GM10847 (cell line): Measurements from ENCODE around the gene ADCY9.

Source experiments
- POLR2A ChIP-seq: IDR thresholded peaks from 2 replicates; pipeline ENCODE4 v1.6.1; 2011; ENCODE audit not compliant: insufficient read length; ENCODE audit errors: extremely low read depth

ADCY9 gene

GRCh38 chr16:3971706-3972105 is 144.5 kb downstream of the ADCY9 start:
- TF ChIP-seq POLR2A: no peak

DNA sequence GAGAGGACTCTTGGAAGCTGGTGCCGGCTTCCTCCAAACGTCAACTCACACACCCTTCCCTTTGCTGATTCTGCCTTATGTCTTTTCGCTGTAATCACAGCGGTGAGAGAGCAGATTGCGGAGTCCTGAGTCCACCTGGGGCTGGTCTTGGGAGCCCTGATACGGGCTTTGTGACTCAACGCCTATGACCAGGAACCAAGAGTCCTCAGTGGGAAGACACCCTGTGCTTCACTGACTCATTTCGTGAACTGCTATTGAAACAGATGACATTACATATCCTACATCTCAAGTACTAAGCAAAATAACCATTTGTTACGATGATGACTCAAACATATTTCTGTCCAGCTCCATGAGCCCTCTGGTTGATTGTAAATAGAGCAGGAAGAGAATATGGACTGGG is 145.0 kb downstream of the ADCY9 start:
- no peak for TF ChIP-seq POLR2A

GRCh38 chr16:3968551-3968950 is 147.7 kb downstream of the ADCY9 start:
- TF ChIP-seq POLR2A: no peak

GRCh38 chr16:3966681-3967080 is 149.6 kb downstream of the ADCY9 start:
- no peak for TF ChIP-seq POLR2A

GRCh38 chr16:3965781-3966582 is 150.3 kb downstream of the ADCY9 start:
- no peak for TF ChIP-seq POLR2A

GRCh38 chr16:3965306-3965705 is 150.9 kb downstream of the ADCY9 start:
- no peak for TF ChIP-seq POLR2A

DNA sequence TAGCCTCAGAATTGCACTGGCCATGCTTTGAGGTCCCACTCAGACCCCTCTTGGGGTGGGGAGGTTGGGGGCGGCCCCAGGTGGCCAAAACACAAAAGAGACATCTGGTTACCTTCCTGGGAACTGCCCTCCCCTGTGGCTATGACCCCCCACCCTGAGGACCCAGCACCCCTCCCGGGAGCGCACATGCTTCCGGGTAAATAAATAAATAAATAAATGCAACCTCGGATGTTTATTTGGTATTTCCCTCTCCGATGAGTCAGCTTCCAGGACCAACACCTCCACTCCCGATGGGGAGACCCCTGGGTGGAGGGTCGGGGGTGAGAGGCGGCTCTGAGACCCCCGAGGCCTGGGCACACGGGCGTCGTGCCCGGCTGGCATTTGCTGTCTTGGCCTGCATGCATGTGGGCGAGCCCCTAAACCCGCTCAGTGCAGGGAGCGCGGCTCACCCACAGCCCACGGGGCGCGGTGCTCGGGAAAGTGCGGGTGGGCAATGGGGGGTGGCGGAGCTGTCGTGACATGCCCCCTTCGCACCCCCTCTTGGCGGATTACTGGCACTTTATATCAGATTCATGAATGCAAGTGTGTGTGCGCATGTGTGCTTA is 151.5 kb downstream of the ADCY9 start:
- TF ChIP-seq POLR2A: no peak

DNA sequence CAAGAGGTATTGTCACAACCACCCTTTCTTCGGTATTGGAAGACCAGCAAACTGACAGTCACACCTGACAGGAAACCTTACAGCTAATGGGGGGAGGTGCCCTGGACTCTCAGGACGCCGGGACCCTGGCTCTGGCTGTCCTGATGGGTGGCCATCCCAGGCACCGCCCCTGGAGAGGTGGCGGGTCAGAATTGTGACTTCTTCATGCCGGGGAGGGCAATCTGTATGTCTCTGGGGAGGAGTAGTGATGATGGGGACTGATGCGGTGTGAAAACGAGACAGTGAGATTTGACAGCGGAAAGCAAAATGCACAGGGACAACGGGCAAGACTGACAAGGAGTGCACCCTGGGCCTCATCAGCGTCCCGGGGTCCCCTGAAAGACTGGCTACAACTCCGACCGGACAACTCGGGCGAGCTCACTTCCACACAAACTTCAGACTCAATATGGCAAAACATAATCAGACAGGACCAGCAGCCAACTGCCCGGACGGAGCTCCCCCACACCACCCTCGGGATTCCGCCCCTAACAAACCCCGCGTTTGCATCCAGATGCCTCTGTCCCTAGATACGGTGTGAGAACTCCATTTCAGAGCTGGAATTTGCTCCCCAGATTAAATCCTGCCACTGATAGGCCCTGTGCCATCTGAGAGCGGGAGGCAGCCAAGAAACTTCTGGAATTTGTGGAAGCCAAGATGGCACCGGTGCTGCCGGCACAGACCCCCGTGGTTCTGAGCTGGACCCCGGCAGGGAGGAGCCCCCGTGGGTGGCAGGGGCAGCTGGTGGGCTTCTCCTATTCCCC is 152.2 kb downstream of the ADCY9 start:
- no peak for TF ChIP-seq POLR2A

DNA sequence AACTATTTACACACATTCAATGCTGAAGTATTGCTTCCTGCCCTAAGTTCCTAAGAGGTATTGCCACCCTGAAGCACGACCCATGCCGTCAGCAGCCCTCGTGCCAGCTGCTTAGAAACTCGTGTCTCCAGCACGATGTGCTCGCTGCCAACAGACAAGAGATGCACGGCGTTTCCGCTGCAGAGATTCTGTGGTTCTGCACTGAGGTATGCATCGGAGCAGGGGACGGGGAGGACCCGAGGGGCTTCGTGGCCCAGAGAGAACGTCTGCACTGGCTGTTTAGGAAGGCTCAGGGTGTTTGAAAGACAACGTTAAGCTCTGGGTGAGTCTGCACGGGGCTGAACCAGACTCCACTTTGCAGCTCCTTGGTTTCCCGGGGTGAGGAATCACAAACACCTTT is 153.0 kb downstream of the ADCY9 start:
- TF ChIP-seq POLR2A: no peak

GRCh38 chr16:3961449-3961849 is 154.8 kb downstream of the ADCY9 start:
- TF ChIP-seq POLR2A: no peak

GRCh38 chr16:3959148-3959547 is 157.1 kb downstream of the ADCY9 start:
- TF ChIP-seq POLR2A: no peak

DNA sequence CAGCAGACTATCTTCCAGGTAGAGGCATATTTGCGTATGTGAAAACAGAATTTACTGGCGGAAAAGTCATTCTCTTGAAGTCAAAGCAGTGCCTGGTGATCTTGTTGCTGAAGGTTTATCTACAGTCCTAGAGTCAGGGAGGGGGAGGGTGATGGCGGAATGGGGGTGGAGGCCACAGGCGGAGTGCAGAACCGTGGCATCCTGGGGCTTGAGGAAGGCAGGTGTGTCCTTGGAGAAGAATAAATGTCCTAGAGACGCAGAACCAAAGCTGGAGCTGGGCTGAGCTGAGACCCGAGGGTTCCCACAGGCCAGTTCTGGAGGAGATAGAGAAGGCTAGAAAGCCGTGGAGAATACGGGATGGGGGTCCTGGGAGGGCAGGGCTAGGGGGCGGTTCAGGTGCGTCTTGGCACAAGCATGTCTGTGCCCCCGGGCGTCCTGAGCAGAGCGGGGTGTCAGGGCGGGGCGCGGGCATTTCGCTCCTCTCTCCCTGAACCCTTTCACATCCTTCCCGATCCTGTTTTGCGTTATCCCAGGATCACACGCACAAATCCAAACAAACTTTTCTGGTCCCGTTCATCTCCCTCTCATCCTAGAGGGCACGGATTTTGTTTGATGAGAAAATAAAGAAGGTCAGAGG is 158.8 kb downstream of the ADCY9 start:
- no peak for TF ChIP-seq POLR2A

- TF ChIP-seq POLR2A: no peak
These were observed 161.8 kb downstream of the ADCY9 start for GRCh38 chr16:3954411-3954921.

- TF ChIP-seq POLR2A: no peak
These were observed 162.4 kb downstream of the ADCY9 start for GRCh38 chr16:3953728-3954410.

DNA sequence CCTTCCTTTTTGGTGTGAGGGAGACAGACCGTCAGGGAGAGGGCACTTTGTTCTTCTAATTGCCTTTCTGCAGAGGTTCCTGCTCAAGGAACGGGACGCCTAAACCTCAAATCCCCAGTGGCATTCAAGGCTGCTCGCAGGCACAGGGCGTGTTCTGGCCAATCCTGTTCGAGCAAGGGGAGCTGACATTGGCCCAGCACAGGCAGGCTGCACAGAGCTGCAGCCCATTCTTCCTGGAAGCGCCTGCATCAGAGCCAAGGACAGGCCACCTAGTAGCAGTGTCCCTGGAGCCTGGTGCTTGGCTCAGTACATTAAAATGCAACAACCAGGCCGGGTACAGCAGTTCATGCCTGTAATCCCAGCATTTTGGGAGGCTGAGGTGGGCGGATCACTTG is 163.5 kb downstream of the ADCY9 start:
- no peak for TF ChIP-seq POLR2A
